COLO668 (cell line): ENCODE data around the gene RBMY1B.
"Not testable (repeated sequence)": the region's sequence is repeated elsewhere in the genome, so short reads cannot be mapped to it uniquely, and the experiment has no call there.

ENCODE experiments used
- DNase-seq: peaks from one replicate; lab custom pipeline; 2025; ENCODE audit not compliant: unreplicated experiment; lab: John Stamatoyannopoulos, UW

Gene RBMY1B

GRCh38 chrY:21511038-21511437, at the start of gene RBMY1B:
TSS of gene RBMY1B (plus strand) at chrY:21511338. CDS start at chrY:21513351, 2,013 bp downstream.
- not testable (repeated sequence) for DNase-seq

GRCh38 chrY:21462915-21463314, 48.2 kb upstream of the RBMY1B start:
- not testable (repeated sequence) for DNase-seq

DNA sequence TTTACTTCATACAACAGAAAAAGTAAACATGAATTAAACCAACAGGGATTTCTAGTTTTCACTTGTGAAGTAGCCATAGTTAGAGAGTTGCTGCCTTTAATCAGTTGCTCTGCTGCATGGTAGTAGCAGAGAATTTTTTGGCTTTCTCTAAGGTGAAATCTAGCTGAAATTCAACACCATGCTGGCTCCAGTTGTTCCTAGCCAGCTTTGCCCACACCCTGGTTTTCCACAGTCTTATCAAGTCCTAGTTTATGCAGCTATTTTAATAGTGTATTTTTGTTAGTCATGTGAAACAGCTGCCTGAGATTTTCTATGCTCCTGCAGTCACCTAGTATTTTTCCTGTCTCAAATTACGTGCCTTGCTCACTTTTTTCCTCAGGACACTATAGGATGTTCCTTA, 28.2 kb upstream of the RBMY1B start:
- DNase-seq, result no peak

GRCh38 chrY:21534579-21534978, 23.4 kb downstream of the RBMY1B start, which contains the start of gene RBMY1A1:
TSS of gene RBMY1A1 (plus strand) at chrY:21534879. CDS start at chrY:21536892, 2,013 bp downstream.
- not testable (repeated sequence) for DNase-seq

DNA sequence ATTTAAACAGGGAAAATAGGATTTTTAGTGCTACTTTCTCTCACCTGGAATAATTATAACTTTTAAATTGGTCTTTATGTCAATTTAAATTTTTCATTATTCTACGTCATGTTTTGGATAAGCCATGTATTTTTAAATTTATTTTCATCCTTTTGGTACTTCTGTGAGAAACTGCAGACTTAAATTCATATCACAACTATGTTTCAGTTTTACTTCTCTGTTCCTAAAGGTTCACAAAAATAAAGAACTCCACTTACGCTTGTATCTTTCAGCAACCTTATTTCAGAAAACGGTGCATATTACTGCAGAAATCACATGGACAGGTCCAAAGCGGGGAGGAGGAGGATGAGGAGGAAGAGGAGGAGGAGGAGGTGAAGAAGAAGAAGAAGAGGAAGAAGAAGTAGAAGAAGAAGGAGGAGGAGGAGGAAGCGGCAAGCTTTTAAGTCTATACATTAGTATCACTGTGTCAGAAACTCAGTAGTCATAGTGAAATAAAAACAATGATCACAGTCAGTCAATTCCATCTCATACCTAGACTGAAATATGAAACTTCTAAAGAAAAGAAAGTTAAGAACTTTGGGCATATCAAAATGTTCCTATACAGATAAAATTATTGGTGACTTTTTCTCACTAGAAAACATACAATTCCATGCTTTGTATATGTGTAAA, 48.3 kb downstream of the RBMY1B start:
- DNase-seq, result not testable (repeated sequence)
